BJ (cell line): ENCODE results near the gene MED17. TPM values are rescaled to one million over a fixed set of nuclear protein-coding genes. Genes with fewer than 3 reads are reported as not detected.

Source experiments
- CTCF ChIA-PET: fragments of 350-600 bp; formaldehyde crosslinking; extraction: SDS; loops from one replicate; lab custom pipeline; 2021; ENCODE audit warnings: antibody characterized with exemption, inconsistent platforms; lab: Yijun Ruan, JAX
- POLR2A ChIA-PET: fragments of 300-600 bp; sonication (Branson Sonifier 250); formaldehyde crosslinking; extraction: SDS; loops from one replicate; lab custom pipeline; 2021; ENCODE audit warnings: antibody characterized with exemption; lab: Charles Lee
- DNase-seq: peaks from one replicate; pipeline ENCODE4 v3.0.0-alpha.2; 2011; ENCODE audit warnings: low read depth
- H3K27me3 ChIP-seq: 2 replicates; pipeline ENCODE4 v1.6.0; 2011; ENCODE audit warnings: low read length; ENCODE audit not compliant: control insufficient read depth, insufficient read depth
- H3K36me3 ChIP-seq: 2 replicates; pipeline ENCODE4 v1.5.1; 2011; ENCODE audit warnings: low read length; ENCODE audit not compliant: control insufficient read depth, insufficient read depth
- H3K4me3 ChIP-seq: 2 replicates; pipeline ENCODE4 v1.5.1; 2011; ENCODE audit warnings: low read depth, mild to moderate bottlenecking, control low read depth, low read length
- CTCF ChIP-seq: IDR thresholded peaks from 2 replicates; pipeline ENCODE4 v1.5.1; 2011; ENCODE audit warnings: low read depth, mild to moderate bottlenecking, control low read depth, inconsistent platforms, low read length, moderate library complexity; ENCODE audit not compliant: insufficient read depth
- polyA plus RNA-seq: library from polyadenylated mRNA; depleted of rRNA; stranded (reverse); fragments of >200 nt; gene quantifications from 2 replicates; pipeline ENCODE4 v1.2.3, GENCODE V29; 2011

Gene MED17
- polyA plus RNA-seq, 1 experiment, result 10.4 TPM

DNA sequence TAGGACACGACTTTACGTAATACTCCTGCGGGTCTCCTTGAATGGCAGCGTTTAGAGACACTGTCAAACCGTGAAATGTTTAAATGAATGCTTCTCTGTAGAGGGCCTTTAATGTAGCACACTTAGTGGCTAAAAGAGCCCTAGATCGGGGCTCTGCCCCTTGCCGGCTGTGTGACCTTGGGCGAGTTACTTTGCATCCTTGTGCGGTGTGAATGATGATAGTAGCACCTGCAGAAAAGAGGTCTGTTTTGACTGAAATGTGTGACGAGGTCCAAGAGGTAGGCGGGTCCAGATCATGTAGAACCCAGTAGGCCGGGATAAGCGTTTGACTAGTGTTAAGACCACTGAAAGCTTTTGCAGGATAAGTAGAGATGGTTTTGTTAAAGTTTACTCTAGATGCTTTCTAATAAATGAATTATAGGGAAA is 866 bp downstream of the MED17 start:
- Histone ChIP-seq H3K36me3 (no peaks in the 10 kb centered on the region; the same call in 1 of the 2 replicates), H3K4me3 (peak overlapping the region; percentile 89), H3K27me3 (no peaks in the 10 kb centered on the region)
- DNase-seq, result no peak
- ChIA-PET CTCF (no interaction called here), POLR2A (no interaction called here)
- TF ChIP-seq CTCF, result no peak

- ChIA-PET POLR2A (no interaction called here), CTCF (no interaction called here)
- no peak for DNase-seq
- no peak for TF ChIP-seq CTCF
- no peak overlapping the region for H3K4me3 ChIP-seq
- no peaks in the 10 kb centered on the region for H3K27me3 ChIP-seq
- H3K36me3 ChIP-seq, result peaks cover 12% of the 10 kb centered on the region
Observed at GRCh38 chr11:93791493-93791892, 7.4 kb downstream of the MED17 start.

DNA sequence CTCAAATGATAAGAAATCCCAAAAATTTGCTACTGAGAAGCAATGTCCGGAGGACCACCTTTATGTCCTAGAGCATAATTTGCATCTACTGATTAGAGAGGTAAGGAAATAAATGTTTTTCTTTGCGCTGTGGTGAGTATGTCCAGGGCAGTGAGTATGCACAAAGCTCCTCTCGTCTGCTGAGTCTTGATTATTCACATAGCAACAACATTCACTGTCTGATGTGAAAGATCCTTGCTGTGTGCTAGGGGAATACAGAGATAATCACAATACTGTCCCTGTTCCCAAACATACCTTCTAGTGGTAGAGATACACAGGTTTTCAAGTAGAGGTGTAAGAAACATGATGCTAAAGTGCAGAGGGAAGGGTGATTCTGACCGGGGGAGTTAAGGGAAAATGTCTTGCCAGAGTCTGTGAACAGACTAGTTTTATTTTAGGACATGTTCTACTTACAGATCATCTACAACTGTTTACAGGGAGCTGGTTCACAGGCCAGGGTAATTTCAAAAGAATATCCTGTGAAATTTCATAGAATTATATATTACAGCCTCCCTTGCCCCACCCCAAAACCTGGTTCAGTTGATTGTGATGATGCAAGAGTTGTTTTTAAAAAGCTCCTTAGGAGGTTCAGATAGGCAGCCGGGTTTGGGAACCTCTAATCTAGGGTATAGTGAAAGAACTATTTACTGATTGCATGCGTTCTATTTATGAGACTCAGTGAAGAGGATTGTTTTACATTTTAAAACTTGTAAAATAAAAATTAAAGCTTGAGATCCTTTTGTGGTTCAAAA is 12.6 kb downstream of the MED17 start:
- no peak for DNase-seq

DNA sequence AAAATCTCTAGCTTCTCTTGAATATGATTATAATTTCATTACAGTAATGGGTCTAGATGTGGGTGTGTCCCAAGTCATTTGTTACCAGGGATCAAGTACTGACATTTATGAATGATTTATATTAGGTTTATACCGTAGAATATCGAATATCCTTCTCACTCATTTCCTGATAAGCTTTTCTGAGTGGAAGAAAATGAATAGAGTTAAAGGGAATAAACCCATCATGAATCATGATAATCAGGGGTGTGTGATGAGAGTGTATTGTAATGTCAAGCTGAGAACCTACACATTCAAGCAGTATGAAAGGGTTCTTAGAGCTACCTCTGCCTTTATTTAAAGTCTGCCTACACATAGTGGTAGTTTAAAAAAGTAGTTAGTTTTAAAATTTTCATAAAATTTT is 17.3 kb downstream of the MED17 start:
- DNase-seq, result no peak
- TF ChIP-seq CTCF, result no peak
- Histone ChIP-seq H3K36me3 (peaks cover 18% of the 10 kb centered on the region), H3K4me3 (no peak overlapping the region), H3K27me3 (no peaks in the 10 kb centered on the region)
- ChIA-PET CTCF (no interaction called here), POLR2A (no interaction called here)

More for the DNA sequence above, 12.6 kb downstream of the MED17 start:
- Histone ChIP-seq H3K27me3 (no peaks in the 10 kb centered on the region), H3K36me3 (peaks cover 21% of the 10 kb centered on the region), H3K4me3 (no peak overlapping the region)
- CTCF ChIA-PET, result no interaction called here
- no peak for TF ChIP-seq CTCF
- POLR2A ChIA-PET, result no interaction called here

GRCh38 chr11:93804879-93805278 is 20.8 kb downstream of the MED17 start:
- ChIA-PET POLR2A (no interaction called here), CTCF (no interaction called here)
- Histone ChIP-seq H3K36me3 (peaks cover 14% of the 10 kb centered on the region), H3K27me3 (no peaks in the 10 kb centered on the region), H3K4me3 (no peak overlapping the region)
- no peak for TF ChIP-seq CTCF
- no peak for DNase-seq
